GM18508 (cell line): Measurements from ENCODE around the gene C11orf16.
"Not testable (repeated sequence)": the region's sequence is repeated elsewhere in the genome, so short reads cannot be mapped to it uniquely, and the experiment has no call there.

ENCODE experiments used
- ATAC-seq: cut with Tn5 transposase; IDR thresholded peaks from one replicate; pipeline ENCODE4 v1.9.1; 2021; ENCODE audit warnings: moderate number of reproducible peaks; ENCODE audit not compliant: insufficient read depth, unreplicated experiment

The C11orf16 gene

DNA sequence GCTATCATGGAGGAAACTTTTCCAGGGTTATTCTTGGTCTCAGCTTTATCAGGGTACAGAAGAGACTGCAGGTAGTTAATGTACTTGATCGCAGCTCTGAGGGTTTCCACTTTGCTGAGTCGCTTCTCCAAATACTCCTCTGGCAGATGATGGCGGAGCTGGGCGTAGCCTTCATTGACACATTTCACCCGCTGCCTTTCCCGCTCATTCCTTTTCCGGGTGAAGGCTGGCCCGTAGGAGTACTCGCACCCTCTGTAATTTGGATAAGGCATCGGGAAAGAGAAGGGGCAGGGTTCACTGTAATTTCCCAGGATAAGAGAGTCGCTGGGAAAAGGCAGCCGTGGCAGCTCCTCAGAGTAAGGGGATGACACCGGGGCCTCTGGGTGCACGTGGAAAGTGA, 4.9 kb upstream of the C11orf16 start:
- ATAC-seq = no peak

GRCh38 chr11:8937159-8937558, 4.4 kb upstream of the C11orf16 start:
- no peak for ATAC-seq

GRCh38 chr11:8935789-8936188, 3.0 kb upstream of the C11orf16 start:
- ATAC-seq = not testable (repeated sequence)

DNA sequence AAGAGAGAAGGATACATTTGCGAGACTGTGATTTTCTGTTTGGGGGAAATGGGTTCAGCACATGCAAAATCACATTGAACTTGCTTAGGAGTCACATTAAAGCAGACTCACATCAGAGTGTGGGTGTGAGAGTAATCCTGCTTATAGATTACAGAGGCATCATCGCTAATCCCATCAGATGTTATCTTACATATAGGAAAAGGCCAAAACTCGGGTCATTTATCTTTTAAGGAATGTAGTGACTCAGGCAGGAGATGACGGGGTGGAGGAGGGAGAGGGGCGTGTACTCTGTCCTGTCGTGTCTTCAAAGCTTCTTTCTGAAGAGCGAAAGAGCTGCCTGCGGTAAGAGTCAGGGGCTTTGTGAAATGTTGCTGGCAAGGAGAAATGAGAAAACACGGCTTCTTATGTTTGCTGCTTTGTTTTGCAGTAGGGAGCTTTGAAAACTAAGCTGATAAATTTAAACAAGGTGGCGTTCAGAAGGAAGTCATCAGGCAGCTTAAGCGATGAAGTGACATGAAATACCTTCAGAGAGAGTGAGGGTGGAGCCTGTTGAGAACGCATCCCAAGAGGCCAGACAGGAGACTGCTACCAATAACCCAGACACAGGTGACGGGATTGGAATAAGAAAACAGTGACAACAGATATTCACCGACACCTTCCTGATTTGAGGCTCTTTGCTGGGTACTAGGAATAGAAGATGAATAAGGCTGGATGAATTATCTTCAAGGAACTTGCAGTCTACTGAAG, 2.2 kb upstream of the C11orf16 start:
- ATAC-seq = no peak

GRCh38 chr11:8933931-8934330, 1.2 kb upstream of the C11orf16 start:
- ATAC-seq = no peak

DNA sequence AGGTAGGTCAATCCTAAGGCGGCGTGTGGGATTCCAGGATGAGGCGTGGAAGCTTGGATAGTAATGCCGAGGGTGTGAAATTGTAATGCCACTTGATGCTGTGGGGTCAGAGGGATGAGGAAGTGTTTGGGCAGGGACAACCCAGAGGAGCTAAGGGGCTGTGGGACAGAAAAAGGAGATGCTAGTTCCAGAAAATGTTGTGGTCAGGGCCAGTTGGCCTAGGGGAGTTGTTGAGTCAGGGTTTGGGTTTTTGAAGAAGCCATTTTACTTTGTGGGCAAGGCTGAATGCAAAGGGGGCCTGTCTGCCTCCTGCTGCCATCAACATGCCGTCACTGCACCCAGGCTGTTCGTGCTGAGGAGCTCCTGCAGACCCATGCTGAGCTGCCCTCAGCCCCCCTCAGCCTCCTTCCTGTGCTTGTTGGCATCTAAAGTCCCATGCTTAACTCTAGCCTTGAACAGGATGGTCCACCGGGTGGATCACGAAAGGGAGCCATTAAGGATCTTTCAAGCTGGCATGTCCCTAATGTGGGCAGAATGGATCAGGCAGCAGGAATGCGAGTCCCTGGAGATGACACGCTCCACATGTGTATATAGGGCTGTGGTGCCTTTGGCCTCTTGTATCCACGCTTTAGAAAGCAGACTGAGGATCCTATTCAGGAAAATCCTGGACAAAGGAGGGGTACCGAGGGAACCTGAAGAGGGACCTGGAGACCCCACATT, 2.1 kb downstream of the C11orf16 start:
- ATAC-seq = no peak

- no peak for ATAC-seq
These were observed 3.6 kb downstream of the C11orf16 start for GRCh38 chr11:8928981-8929615.

- no peak for ATAC-seq
These were observed 4.5 kb downstream of the C11orf16 start for GRCh38 chr11:8928205-8928604.

- no peak for ATAC-seq
These were observed 5.5 kb downstream of the C11orf16 start for GRCh38 chr11:8927233-8927632.

- ATAC-seq = no peak
These were observed 6.5 kb downstream of the C11orf16 start for GRCh38 chr11:8926236-8926635.

DNA sequence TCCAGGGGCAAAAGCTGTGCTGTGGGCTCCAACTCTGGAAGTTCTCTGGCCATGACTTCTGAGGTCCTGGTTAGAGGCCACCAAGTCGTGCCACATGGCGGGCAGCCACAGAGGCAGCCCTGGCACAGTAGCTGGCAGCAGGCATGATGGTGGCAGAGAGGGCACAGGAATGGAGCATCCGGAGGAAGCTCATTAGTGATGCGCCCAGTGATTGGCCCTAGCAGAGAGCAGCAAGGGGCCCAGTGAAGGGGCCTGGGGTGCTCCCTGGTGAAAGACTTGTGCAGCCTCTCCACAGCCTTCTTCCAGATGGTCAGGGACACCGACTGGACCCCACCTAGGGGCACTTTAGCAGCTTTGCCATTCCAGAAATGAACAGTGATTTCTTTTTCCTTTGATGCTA, 7.0 kb downstream of the C11orf16 start:
- ATAC-seq = no peak

GRCh38 chr11:8922691-8923090, 10.1 kb downstream of the C11orf16 start:
- no peak for ATAC-seq

- no peak for ATAC-seq
These were observed 15.5 kb downstream of the C11orf16 start for GRCh38 chr11:8917157-8917825.

GRCh38 chr11:8914661-8915018, 18.1 kb downstream of the C11orf16 start:
- ATAC-seq = no peak

DNA sequence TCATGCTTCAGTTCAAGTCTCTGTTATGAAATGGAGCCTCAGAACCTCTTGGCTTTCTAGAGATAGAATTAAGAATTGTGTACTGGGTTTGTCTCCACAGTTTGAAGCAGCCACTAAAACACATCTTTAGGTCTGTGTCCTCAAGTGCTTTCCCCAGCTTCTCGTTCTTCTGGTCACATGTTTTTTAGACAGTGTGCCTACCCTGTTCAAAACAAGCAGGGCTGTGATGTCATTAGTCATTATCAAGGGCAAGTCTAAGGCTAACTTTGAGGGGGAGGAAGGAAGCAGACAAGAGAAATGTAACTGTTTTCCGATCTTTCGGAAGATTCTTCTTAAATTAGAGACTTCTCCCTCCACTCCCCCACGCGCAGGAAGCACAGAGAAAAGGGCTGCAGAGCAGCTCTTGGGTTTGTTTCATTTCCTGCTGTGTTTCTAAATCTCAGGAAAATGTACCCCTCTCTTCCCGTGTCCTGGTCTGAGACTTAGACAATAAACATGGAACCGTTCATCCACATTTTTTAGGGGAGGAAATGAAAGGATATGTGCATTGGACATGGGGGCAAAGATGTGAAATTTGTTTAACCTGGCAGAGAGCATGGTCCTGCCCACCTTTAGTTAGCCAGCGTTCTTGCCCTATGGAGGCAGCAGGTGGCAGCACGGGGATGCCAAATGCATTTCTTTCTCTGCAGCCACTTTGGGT, 18.6 kb downstream of the C11orf16 start:
- no peak for ATAC-seq

DNA sequence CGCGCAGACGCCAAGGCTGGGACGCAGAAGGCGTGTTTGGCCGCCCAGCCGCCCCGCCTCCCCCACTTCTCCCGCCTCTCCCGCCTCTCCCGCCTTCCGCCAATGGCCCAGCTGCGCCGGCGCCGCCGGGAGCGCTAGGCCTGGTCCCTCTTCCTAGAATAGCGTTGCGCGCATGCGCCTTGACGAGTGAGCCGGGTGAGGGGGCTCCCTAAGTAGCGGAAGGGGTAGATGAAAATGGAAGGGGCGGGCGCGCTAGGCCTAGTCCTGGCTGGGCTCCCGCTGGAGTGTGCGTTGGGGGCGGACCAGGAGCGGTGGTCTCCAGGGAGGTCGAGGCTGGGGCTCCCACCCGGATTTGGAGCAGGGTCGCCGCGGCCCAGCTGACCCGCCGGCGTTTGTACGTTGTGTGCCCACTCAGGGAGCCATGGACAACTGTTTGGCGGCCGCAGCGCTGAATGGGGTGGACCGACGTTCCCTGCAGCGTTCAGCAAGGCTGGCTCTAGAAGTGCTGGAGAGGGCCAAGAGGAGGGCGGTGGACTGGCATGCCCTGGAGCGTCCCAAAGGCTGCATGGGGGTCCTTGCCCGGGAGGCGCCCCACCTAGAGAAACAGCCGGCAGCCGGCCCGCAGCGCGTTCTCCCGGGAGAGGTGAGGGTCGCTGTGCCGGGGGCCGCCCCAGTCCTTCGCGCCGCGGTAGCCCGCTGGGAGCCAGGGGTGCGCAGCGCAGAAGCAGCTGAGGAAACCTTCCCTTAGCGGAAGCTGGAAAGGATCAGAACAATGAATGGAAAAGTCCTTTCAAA, 21.5 kb downstream of the C11orf16 start, which contains the start of gene AKIP1:
AKIP1 (plus strand) TSS at position 161 of the 795 bp plus-strand sequence; CDS start at position 422, 261 bp downstream.
- ATAC-seq = no peak

- ATAC-seq = no peak
These were observed 22.1 kb downstream of the C11orf16 start for GRCh38 chr11:8910649-8911026.

- ATAC-seq = no peak
These were observed 24.6 kb downstream of the C11orf16 start for GRCh38 chr11:8908099-8908498.

DNA sequence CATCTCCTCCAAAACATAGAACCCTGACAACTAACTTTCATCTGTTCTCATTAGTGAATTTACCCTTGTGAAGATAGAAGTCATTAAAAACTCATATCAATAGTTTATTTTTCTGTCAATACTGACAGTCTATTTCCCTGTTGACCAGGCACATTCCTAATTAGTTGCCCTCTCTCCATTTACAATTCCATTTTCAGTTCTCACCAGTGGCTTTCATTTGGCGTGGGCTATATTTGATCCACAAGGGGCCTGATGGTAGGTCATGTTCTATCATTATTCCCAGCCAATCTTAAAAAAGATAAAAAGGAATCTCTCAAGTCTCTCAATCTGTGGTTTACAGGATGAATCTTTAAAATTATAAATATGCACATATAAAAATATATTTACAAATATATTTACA, 25.6 kb downstream of the C11orf16 start:
- no peak for ATAC-seq
